ENCODE data around the gene WFIKKN1.
A peak's percentile ranks its signal among the peaks of the same experiment; 100 is the strongest.

Gene WFIKKN1

GRCh38 chr16:658679-659571 is 28.1 kb downstream of the WFIKKN1 start:
- no peak for DNase-seq

GRCh38 chr16:659618-660017 is 28.8 kb downstream of the WFIKKN1 start:
- DNase-seq = no peak

GRCh38 chr16:660132-660458 is 29.3 kb downstream of the WFIKKN1 start:
- DNase-seq = no peak

GRCh38 chr16:660459-661183 is 29.8 kb downstream of the WFIKKN1 start:
- DNase-seq = peak; percentile 62 to 78

- DNase-seq = no peak
Observed at GRCh38 chr16:661184-661821, 30.5 kb downstream of the WFIKKN1 start.

- DNase-seq = no peak
Observed at GRCh38 chr16:662095-662494, 31.3 kb downstream of the WFIKKN1 start.

- DNase-seq = no peak
Observed at GRCh38 chr16:662597-662996, 31.8 kb downstream of the WFIKKN1 start.

GRCh38 chr16:666572-666971 is 35.8 kb downstream of the WFIKKN1 start:
- no peak for DNase-seq

- DNase-seq = no peak
Observed at GRCh38 chr16:667113-667779, 36.5 kb downstream of the WFIKKN1 start.

- peak; percentile 88 to 89 for DNase-seq
Observed at GRCh38 chr16:667780-668518, 37.2 kb downstream of the WFIKKN1 start, which contains the start of gene RHOT2. RHOT2 (plus strand) TSS chr16:668132; CDS start chr16:668200, 68 bp downstream.

- no peak for DNase-seq
Observed at GRCh38 chr16:668519-669171, 37.9 kb downstream of the WFIKKN1 start.

GRCh38 chr16:669666-670065 is 38.9 kb downstream of the WFIKKN1 start:
- no peak for DNase-seq

GRCh38 chr16:670485-671352 is 39.9 kb downstream of the WFIKKN1 start:
- no peak for DNase-seq

- no peak for DNase-seq
Observed at GRCh38 chr16:671353-672131, 40.8 kb downstream of the WFIKKN1 start.

- DNase-seq = no peak
Observed at GRCh38 chr16:672371-672770, 41.6 kb downstream of the WFIKKN1 start.

- no peak for DNase-seq
Observed at GRCh38 chr16:672851-673250, 42.1 kb downstream of the WFIKKN1 start.

GRCh38 chr16:673399-673991 is 42.7 kb downstream of the WFIKKN1 start:
- DNase-seq = no peak

- no peak for DNase-seq
Observed at GRCh38 chr16:674214-674881, 43.6 kb downstream of the WFIKKN1 start.
